Hepatocyte (in vitro differentiated cells): ENCODE data around the gene DNAJB7. TPM values are rescaled to one million over a fixed set of nuclear protein-coding genes. Genes with fewer than 3 reads are reported as not detected.

Source experiments
- DNase-seq: peaks from one replicate; pipeline ENCODE4 v3.0.0-alpha.2; 2016; ENCODE audit warnings: low spot score
- H2AFZ ChIP-seq: fragments of 200-600 bp; sonication (generic); 2 replicates; pipeline ENCODE4 v1.6.0; 2016; ENCODE audit warnings: antibody characterized with exemption, mild to moderate bottlenecking
- H3K27ac ChIP-seq: fragments of 200-600 bp; sonication (generic); 2 replicates; pipeline ENCODE4 v1.5.1; 2016; ENCODE audit warnings: mild to moderate bottlenecking
- H3K27me3 ChIP-seq: fragments of 200-600 bp; sonication (generic); 2 replicates; pipeline ENCODE4 v1.6.1; 2016
- H3K36me3 ChIP-seq: fragments of 200-600 bp; sonication (generic); replicated peaks from 2 replicates; pipeline ENCODE4 v1.5.1; 2016; ENCODE audit warnings: low read depth; ENCODE audit not compliant: insufficient read depth
- H3K4me1 ChIP-seq: fragments of 200-600 bp; sonication (generic); 2 replicates; pipeline ENCODE4 v1.5.1; 2016; ENCODE audit warnings: mild to moderate bottlenecking, moderate library complexity; ENCODE audit not compliant: insufficient read depth
- H3K4me2 ChIP-seq: fragments of 200-600 bp; sonication (generic); 2 replicates; pipeline ENCODE4 v1.6.0; 2016
- H3K4me3 ChIP-seq: fragments of 200-600 bp; sonication (generic); 2 replicates; pipeline ENCODE4 v1.5.1; 2016; ENCODE audit warnings: mild to moderate bottlenecking
- H3K79me2 ChIP-seq: fragments of 200-600 bp; sonication (generic); 2 replicates; pipeline ENCODE4 v1.6.0; 2017; ENCODE audit warnings: mild to moderate bottlenecking
- H3K9me2 ChIP-seq: fragments of 200-600 bp; sonication (generic); replicated peaks from 2 replicates; pipeline ENCODE4 v1.6.0; 2017; ENCODE audit warnings: mild to moderate bottlenecking; ENCODE audit not compliant: insufficient read depth
- H3K9me3 ChIP-seq: fragments of 200-600 bp; sonication (generic); 2 replicates; pipeline ENCODE4 v1.5.1; 2016; ENCODE audit warnings: low read depth, mild to moderate bottlenecking
- H4K20me1 ChIP-seq: fragments of 200-600 bp; sonication (generic); 2 replicates; pipeline ENCODE4 v1.6.0; 2016; ENCODE audit warnings: mild to moderate bottlenecking; ENCODE audit not compliant: insufficient read depth, poor library complexity, severe bottlenecking
- CTCF ChIP-seq: fragments of 200-600 bp; sonication (generic); IDR thresholded peaks from 2 replicates; pipeline ENCODE4 v1.5.1; 2016; ENCODE audit warnings: antibody characterized with exemption, mild to moderate bottlenecking; ENCODE audit not compliant: poor library complexity
- EZH2 ChIP-seq: fragments of 200-600 bp; sonication (generic); IDR thresholded peaks from 2 replicates; pipeline ENCODE4 v1.6.1; 2016; ENCODE audit warnings: antibody characterized with exemption, mild to moderate bottlenecking, borderline replicate concordance
- EZH2phosphoT487 ChIP-seq: fragments of 200-600 bp; sonication (generic); IDR thresholded peaks from one replicate; pipeline ENCODE4 v1.6.1; 2018; ENCODE audit warnings: antibody characterized with exemption, mild to moderate bottlenecking, low read depth, moderate library complexity; ENCODE audit not compliant: unreplicated experiment, severe bottlenecking
- WGBS: methylation state at CpG from one replicate; pipeline ENCODE4 v1.1.6; 2016; ENCODE audit warnings: low lambda C conversion rate; ENCODE audit errors: missing lambda C conversion rate; 5-methylcytosine and 5-hydroxymethylcytosine counted together
- polyA plus RNA-seq: library from polyadenylated mRNA; unstranded; fragments of >200 nt; fragmentation: Nextera tagmentation; extraction: Ambion mirVana; gene quantifications from 2 replicates; pipeline ENCODE4 v1.2.1, GENCODE V29; 2016
- total RNA-seq: library from RNA; depleted of rRNA; stranded (reverse); fragments of >200 nt; gene quantifications from 2 replicates; pipeline ENCODE4 v1.2.3, GENCODE V29; 2014

DNAJB7 gene
- total RNA-seq: not detected in 2 replicates
- polyA plus RNA-seq: 0.06 and 0.66 TPM in 2 replicates

GRCh38 chr22:40862013-40862412 is at the start of gene DNAJB7:
TSS of gene DNAJB7 (minus strand) at chr22:40862113. CDS start at chr22:40861994, 119 bp downstream.
- Histone ChIP-seq H3K9me3 (no peaks in the 10 kb centered on the region), H3K27me3 (no peaks in the 10 kb centered on the region), H3K79me2 (peaks cover 92% of the 10 kb centered on the region), H3K4me2 (no peak within 1 kb of the TSS), H3K4me1 (peaks cover 5% of the 10 kb centered on the region), H3K4me3 (no peak within 1 kb of the TSS), H2AFZ (no peak within 1 kb of the TSS), H4K20me1 (no peaks in the 10 kb centered on the region), H3K9me2 (no peaks in the 10 kb centered on the region), H3K27ac (no peak within 1 kb of the TSS), H3K36me3 (peaks cover 3% of the 10 kb centered on the region)
- 95% methylated on average over 3 of the region's 3 CpGs for WGBS
- TF ChIP-seq EZH2phosphoT487 (no peak), EZH2 (no peak), CTCF (no peak)
- no peak for DNase-seq

- no peaks in the 10 kb centered on the region for H3K27me3 ChIP-seq
- no peaks in the 10 kb centered on the region for H3K4me1 ChIP-seq
- TF ChIP-seq EZH2phosphoT487 (no peak), CTCF (no peak), EZH2 (no peak)
- H3K9me3 ChIP-seq: no peaks in the 10 kb centered on the region
- no peaks in the 10 kb centered on the region for H3K9me2 ChIP-seq
- H3K36me3 ChIP-seq: no peaks in the 10 kb centered on the region
- no peak overlapping the region for H3K4me2 ChIP-seq
- H3K79me2 ChIP-seq: no peaks in the 10 kb centered on the region
- H3K27ac ChIP-seq: no peak overlapping the region
- WGBS: 92% methylated on average over 6 of the region's 6 CpGs
- H2AFZ ChIP-seq: no peak overlapping the region
- no peaks in the 10 kb centered on the region for H4K20me1 ChIP-seq
- DNase-seq: no peak
- no peak overlapping the region for H3K4me3 ChIP-seq
Observed at GRCh38 chr22:40908895-40909294, 47.0 kb upstream of the DNAJB7 start.

GRCh38 chr22:40904101-40904500 is 42.2 kb upstream of the DNAJB7 start:
- Histone ChIP-seq H3K9me2 (no peaks in the 10 kb centered on the region), H3K4me1 (no peaks in the 10 kb centered on the region), H2AFZ (no peak overlapping the region), H3K4me2 (no peak overlapping the region), H3K4me3 (no peak overlapping the region), H3K27me3 (no peaks in the 10 kb centered on the region), H3K36me3 (no peaks in the 10 kb centered on the region), H3K27ac (no peak overlapping the region), H3K9me3 (no peaks in the 10 kb centered on the region), H4K20me1 (no peaks in the 10 kb centered on the region), H3K79me2 (no peaks in the 10 kb centered on the region)
- 96% methylated on average over 1 of the region's 1 CpG for WGBS
- DNase-seq: no peak
- TF ChIP-seq CTCF: no peak
- TF ChIP-seq EZH2: no peak
- TF ChIP-seq EZH2phosphoT487: no peak
